Measurements from ENCODE around the gene PCDHA7.
A peak's percentile ranks its signal among the peaks of the same experiment; 100 is the strongest.
"Not testable (repeated sequence)": the region's sequence is repeated elsewhere in the genome, so short reads cannot be mapped to it uniquely, and the experiment has no call there.

Gene PCDHA7

DNA sequence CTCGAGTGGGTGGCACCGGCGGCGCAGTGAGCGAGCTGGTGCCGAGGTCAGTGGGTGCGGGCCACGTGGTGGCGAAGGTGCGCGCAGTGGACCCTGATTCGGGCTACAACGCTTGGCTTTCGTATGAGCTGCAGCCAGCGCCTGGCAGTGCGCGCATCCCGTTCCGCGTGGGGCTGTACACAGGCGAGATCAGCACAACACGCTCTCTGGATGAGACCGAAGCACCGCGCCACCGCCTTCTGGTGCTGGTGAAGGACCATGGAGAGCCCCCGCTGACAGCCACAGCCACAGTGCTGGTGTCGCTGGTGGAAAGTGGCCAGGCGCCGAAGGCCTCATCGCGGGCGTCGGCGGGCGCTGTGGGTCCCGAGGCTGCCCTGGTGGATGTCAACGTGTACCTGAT is 10.6 kb upstream of the PCDHA7 start:
- no peak for DNase-seq

GRCh38 chr5:140827704-140828361 is 6.2 kb upstream of the PCDHA7 start, which contains the start of gene PCDHA6:
Gene PCDHA6 (plus strand): TSS chr5:140827960. CDS start chr5:140828092, 132 bp downstream.
- DNase-seq = no peak

DNA sequence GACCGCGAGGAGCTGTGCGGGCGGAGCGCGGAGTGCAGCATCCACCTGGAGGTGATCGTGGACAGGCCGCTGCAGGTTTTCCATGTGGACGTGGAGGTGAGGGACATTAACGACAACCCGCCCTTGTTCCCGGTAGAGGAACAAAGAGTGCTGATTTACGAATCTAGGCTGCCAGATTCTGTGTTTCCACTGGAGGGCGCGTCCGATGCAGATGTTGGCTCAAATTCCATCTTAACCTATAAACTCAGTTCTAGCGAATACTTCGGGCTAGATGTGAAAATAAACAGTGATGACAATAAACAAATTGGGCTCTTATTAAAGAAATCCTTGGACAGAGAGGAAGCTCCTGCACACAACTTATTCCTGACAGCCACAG is 5.7 kb upstream of the PCDHA7 start:
- no peak for DNase-seq

DNA sequence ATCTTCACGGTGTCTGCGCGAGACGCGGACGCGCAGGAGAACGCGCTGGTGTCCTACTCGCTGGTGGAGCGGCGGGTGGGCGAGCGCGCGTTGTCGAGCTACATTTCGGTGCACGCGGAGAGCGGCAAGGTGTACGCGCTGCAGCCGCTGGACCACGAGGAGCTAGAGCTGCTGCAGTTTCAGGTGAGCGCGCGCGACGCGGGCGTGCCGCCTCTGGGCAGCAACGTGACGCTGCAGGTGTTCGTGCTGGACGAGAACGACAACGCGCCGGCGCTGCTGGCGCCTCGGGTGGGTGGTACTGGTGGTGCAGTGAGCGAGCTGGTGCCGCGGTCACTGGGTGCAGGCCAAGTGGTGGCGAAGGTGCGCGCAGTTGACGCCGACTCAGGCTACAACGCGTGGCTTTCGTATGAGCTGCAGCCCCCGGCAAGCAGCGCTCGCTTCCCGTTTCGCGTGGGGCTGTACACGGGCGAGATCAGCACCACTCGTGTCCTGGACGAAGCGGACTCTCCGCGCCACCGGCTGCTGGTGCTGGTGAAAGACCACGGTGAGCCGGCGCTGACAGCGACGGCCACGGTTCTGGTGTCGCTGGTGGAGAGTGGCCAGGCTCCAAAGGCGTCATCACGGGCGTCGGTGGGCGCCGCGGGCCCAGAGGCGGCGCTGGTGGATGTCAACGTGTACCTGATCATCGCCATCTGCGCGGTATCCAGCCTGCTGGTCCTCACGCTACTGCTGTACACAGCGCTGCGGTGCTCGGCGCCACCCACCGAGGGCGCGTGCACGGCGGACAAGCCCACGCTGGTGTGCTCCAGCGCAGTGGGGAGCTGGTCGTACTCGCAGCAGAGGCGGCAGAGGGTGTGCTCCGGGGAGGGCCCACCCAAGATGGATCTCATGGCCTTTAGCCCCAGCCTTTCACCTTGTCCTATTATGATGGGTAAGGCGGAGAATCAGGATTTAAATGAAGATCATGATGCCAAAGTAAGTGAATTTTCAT is 4.3 kb upstream of the PCDHA7 start:
- not testable (repeated sequence) for DNase-seq

DNA sequence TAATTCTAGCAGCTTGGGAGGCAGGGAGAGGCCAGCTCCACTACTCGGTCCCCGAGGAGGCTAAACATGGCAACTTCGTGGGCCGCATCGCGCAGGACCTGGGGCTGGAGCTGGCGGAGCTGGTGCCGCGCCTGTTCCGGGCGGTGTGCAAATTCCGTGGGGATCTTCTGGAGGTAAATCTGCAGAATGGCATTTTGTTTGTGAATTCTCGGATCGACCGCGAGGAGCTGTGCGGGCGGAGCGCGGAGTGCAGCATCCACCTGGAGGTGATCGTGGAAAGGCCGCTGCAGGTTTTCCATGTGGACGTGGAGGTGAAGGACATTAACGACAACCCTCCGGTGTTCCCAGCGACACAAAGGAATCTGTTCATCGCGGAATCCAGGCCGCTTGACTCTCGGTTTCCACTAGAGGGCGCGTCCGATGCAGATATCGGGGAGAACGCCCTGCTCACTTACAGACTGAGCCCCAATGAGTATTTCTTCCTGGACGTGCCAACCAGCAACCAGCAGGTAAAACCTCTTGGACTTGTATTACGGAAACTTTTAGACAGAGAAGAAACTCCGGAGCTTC is 455 bp downstream of the PCDHA7 start:
- DNase-seq = not testable (repeated sequence)

DNA sequence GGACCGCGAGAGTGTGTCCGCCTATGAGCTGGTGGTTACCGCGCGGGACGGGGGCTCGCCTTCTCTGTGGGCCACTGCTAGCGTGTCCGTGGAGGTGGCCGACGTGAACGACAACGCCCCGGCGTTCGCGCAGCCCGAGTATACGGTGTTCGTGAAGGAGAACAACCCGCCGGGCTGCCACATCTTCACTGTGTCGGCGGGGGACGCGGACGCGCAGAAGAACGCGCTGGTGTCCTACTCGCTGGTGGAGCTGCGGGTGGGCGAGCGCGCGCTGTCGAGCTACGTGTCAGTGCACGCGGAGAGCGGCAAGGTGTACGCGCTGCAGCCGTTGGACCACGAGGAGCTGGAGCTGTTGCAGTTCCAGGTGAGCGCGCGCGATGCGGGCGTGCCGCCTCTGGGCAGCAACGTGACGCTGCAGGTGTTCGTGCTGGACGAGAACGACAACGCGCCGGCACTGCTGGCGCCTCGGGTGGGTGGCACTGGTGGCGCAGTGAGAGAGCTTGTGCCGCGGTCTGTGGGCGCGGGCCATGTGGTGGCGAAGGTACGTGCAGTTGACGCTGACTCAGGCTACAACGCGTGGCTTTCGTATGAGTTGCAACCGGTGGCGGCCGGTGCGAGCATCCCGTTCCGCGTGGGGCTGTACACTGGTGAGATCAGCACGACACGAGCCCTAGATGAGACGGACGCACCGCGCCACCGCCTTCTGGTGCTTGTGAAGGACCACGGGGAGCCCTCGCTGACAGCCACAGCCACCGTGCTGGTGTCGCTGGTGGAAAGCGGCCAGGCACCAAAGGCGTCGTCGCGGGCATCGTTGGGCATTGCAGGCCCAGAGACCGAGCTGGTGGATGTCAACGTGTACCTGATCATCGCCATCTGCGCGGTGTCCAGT is 1.8 kb downstream of the PCDHA7 start:
- DNase-seq = no peak

- DNase-seq = no peak
Measured at GRCh38 chr5:140840978-140841962, 7.2 kb downstream of the PCDHA7 start, which contains the start of gene PCDHA8. Gene PCDHA8 (plus strand): TSS chr5:140841187. CDS start chr5:140841322, 135 bp downstream.

DNA sequence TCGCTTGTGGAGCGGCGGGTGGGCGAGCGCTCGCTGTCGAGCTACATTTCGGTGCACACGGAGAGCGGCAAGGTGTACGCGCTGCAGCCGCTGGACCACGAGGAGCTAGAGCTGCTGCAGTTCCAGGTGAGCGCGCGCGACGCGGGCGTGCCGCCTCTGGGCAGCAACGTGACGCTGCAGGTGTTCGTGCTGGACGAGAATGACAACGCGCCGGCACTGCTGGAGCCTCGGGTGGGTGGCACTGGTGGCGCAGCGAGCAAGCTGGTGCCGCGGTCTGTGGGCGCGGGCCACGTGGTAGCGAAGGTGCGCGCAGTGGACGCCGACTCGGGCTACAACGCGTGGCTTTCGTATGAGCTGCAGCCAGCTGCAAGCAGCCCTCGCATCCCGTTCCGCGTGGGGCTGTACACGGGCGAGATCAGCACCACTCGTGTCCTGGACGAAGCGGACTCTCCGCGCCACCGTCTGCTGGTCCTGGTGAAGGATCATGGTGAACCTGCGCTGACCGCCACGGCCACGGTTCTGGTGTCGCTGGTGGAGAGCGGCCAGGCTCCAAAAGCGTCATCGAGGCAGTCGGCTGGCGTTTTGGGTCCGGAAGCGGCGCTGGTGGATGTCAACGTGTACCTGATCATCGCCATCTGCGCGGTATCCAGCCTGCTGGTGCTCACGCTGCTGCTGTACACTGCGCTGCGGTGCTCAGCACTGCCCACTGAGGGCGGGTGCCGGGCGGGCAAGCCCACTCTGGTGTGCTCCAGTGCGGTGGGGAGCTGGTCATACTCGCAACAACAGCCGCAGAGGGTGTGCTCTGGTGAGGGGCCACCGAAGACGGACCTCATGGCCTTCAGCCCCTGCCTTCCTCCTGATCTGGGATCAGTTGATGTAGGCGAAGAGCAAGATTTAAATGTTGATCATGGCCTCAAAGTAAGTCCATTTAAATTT is 9.0 kb downstream of the PCDHA7 start:
- no peak for DNase-seq

GRCh38 chr5:140848139-140849102 is 14.4 kb downstream of the PCDHA7 start, which contains the start of gene PCDHA9:
Gene PCDHA9 (plus strand): TSS chr5:140848382. CDS start chr5:140848496, 114 bp downstream.
- peak; percentile 67 for DNase-seq

- DNase-seq = not testable (repeated sequence)
Measured at GRCh38 chr5:140849831-140850634, 16.0 kb downstream of the PCDHA7 start.

GRCh38 chr5:140855772-140856674 is 22.0 kb downstream of the PCDHA7 start, which contains the start of gene PCDHA10:
Gene PCDHA10 (plus strand): TSS chr5:140855897. CDS start chr5:140856049, 152 bp downstream.
- DNase-seq = no peak

GRCh38 chr5:140857177-140857986 is 23.3 kb downstream of the PCDHA7 start:
- DNase-seq = no peak

GRCh38 chr5:140857987-140858240 is 23.8 kb downstream of the PCDHA7 start:
- DNase-seq = no peak

DNA sequence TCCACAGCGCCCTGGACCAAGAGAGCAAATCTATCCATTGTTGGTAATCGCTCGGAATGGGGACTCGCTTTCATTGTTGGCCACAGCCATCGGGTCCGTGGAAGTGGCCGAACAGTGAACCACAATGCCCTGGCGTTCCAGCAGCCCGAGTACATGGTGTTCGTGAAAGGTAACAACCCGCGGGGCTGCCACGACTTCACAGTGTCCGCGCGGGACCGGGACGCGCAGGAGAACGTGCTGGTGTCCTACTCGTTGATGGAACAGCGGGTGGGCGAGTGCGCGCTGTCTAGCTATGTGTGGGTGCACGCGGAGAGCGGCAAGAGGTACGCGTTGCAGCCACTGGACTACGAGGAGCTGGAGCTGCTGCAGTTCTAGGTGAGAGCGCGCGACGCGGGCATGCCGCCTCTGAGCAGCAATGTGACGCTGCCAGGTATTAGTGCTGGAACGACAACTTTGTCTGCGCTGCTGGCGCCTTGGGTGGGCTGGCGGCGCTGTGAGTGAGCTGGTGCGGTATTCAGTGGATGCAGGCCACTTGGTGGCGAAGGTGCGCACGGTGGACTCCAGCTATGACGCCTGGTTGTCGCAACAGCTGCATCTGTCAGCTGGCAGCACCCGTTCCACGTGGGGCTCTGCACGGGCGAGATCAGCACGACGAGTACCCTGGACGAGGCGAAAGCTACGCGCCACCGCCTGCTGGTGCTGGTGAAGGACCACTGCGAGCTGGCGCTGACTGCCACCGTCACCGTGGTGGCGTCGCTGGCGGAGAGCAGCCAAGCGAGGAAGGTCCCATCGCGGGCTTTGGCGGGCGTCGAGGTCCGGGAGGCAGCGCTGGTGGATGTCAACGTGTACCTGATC is 28.6 kb downstream of the PCDHA7 start:
- no peak for DNase-seq
